ENCODE measurements around the gene TFDP2. TPM values are rescaled to one million over a fixed set of nuclear protein-coding genes. Genes with fewer than 3 reads are reported as not detected.

Gene TFDP2
- total RNA-seq, 6 donors from 2014 or later, result 25.1 to 48.5 (median 30.8) TPM

DNA sequence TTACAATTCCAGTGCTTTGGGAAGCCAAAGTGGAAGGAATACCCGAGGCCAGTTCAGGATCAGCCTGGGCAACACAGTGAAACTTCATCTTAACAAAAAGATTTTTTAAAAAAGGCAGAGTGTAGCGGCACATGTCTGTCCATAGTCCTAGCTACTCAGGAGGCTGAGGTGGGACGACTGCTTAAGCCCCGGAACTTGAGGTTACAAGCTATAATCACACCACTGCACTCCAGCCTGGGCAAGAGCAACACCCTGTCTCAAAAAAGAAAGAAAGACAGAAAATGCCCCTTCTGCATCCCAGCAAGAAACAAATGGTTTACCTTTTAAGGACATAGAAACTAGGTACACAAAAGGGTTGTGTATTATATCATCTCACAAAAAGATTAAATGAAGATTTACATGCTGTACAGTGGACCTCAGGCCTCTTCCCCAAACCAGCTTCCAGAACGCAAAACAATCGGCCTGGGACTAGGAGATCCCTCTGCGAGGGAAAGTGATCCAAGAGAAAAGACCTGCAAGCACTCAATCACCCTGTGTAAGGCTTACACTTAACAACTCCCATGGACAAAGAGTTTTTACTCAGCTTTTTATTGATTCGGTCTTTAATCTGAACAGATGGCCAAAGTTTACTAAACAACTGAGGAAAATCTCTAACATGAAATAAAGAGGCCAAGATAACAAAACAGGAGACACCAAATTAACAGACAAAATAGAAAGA, 21.2 kb downstream of the TFDP2 start:
- H3K4me1 ChIP-seq, result no peaks in the 10 kb centered on the region
- H3K36me3 ChIP-seq, result no peaks in the 10 kb centered on the region
- no peak for ATAC-seq (ENCODE audit: low FRiP score in 2 of 2)
- H3K4me3 ChIP-seq, result no peak overlapping the region
- TF ChIP-seq, protein P1, sequence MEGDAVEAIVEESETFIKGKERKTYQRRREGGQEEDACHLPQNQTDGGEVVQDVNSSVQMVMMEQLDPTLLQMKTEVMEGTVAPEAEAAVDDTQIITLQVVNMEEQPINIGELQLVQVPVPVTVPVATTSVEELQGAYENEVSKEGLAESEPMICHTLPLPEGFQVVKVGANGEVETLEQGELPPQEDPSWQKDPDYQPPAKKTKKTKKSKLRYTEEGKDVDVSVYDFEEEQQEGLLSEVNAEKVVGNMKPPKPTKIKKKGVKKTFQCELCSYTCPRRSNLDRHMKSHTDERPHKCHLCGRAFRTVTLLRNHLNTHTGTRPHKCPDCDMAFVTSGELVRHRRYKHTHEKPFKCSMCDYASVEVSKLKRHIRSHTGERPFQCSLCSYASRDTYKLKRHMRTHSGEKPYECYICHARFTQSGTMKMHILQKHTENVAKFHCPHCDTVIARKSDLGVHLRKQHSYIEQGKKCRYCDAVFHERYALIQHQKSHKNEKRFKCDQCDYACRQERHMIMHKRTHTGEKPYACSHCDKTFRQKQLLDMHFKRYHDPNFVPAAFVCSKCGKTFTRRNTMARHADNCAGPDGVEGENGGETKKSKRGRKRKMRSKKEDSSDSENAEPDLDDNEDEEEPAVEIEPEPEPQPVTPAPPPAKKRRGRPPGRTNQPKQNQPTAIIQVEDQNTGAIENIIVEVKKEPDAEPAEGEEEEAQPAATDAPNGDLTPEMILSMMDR (IDR thresholded peaks at IDR 0.05), result no peak
- TF ChIP-seq EP300 (IDR thresholded peaks at IDR 0.05) (no peak), POLR2A (IDR thresholded peaks at IDR 0.05) (no peak), POLR2AphosphoS5 (IDR thresholded peaks at IDR 0.05) (no peak)
- 89 to 91% methylated on average over 8 of the region's 8 CpGs for WGBS, 2 donors
- no peak overlapping the region for H3K27ac ChIP-seq
- no peak for DNase-seq
- H3K27me3 ChIP-seq, result no peaks in the 10 kb centered on the region
- H3K9me3 ChIP-seq, result no peaks in the 10 kb centered on the region

DNA sequence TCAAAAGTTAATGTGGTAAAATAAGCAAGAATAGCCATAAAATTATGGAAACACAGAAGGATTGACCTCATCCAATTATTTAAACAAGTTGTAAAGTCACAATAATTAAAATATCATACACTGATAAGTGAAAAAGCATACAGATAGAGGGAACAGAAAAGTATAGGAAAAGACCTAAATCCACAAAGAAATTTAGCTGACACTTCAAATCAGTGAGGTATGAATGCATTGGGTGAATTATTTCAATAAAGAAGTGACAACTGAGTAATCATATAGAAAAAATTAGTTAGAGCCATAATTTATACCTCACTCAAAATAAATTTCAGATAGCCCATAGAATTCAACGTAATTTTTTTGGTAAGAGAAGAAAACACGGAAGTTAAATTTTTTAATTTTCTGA, 25.1 kb downstream of the TFDP2 start:
- Histone ChIP-seq H3K4me1 (no peaks in the 10 kb centered on the region), H3K27ac (no peak overlapping the region), H3K9me3 (no peaks in the 10 kb centered on the region), H3K4me3 (no peak overlapping the region), H3K36me3 (no peaks in the 10 kb centered on the region), H3K27me3 (no peaks in the 10 kb centered on the region)
- TF ChIP-seq POLR2A (IDR thresholded peaks at IDR 0.05) (no peak), EP300 (IDR thresholded peaks at IDR 0.05) (no peak), POLR2AphosphoS5 (IDR thresholded peaks at IDR 0.05) (no peak)
- TF ChIP-seq, protein P1 (IDR thresholded peaks at IDR 0.05), result no peak
- no peak for DNase-seq
- ATAC-seq (ENCODE audit: low FRiP score in 2 of 2), result no peak
- WGBS, 2 donors, result 92 to 98% methylated on average over 2 of the region's 2 CpGs

DNA sequence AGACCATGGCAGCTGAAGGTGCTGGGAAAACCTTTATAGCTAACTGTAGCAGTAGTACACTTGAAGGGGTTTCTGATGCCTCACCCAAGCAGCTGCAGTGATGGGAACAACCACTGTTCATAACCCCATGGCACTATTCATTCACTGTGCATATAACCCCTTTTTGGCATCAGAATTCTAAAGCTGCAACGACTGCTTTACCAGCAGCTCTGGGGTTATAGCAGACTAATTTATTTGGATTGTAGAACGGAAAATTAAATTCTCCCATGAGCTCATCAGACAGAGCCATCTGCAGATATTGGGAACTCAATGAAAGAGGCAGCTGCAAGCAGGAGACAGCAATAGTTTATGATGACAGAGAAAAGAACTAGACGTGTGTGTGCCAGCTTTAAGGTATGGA, 28.6 kb downstream of the TFDP2 start:
- Histone ChIP-seq H3K4me3 (no peak overlapping the region), H3K27me3 (no peaks in the 10 kb centered on the region), H3K27ac (no peak overlapping the region), H3K36me3 (no peaks in the 10 kb centered on the region), H3K9me3 (no peaks in the 10 kb centered on the region), H3K4me1 (peaks cover 0 to 9% (median 2%) of the 10 kb centered on the region in 4 donors)
- TF ChIP-seq, protein P1 (IDR thresholded peaks at IDR 0.05), result no peak
- TF ChIP-seq EP300 (IDR thresholded peaks at IDR 0.05), result no peak
- no peak for TF ChIP-seq POLR2A (IDR thresholded peaks at IDR 0.05)
- TF ChIP-seq POLR2AphosphoS5 (IDR thresholded peaks at IDR 0.05), result no peak
- ATAC-seq (ENCODE audit: low FRiP score in 2 of 2), result no peak
- no peak for DNase-seq
- 64 to 68% methylated on average over 3 of the region's 3 CpGs for WGBS, 2 donors

GRCh38 chr3:142118911-142119310, 30.4 kb downstream of the TFDP2 start:
- H3K27ac ChIP-seq, result no peak overlapping the region
- H3K36me3 ChIP-seq, result no peaks in the 10 kb centered on the region
- no peaks in the 10 kb centered on the region for H3K9me3 ChIP-seq
- ATAC-seq (ENCODE audit: low FRiP score in 2 of 2) (no peak), DNase-seq (no peak)
- TF ChIP-seq, protein P1 (IDR thresholded peaks at IDR 0.05), result no peak
- no peak for TF ChIP-seq POLR2AphosphoS5 (IDR thresholded peaks at IDR 0.05)
- H3K27me3 ChIP-seq, result no peaks in the 10 kb centered on the region
- no peak overlapping the region for H3K4me3 ChIP-seq
- H3K4me1 ChIP-seq, result peaks cover 0 to 9% (median 2%) of the 10 kb centered on the region in 4 donors
- WGBS, 2 donors, result 87 to 94% methylated on average over 3 of the region's 3 CpGs
